IPS-NIHi11 (cell line): Measurements from ENCODE around the gene POLA1.

Experiments used
- DNase-seq: peaks from one replicate; pipeline ENCODE4 v3.0.0; 2012; ENCODE audit warnings: mixed read lengths, low spot score

Gene POLA1

DNA sequence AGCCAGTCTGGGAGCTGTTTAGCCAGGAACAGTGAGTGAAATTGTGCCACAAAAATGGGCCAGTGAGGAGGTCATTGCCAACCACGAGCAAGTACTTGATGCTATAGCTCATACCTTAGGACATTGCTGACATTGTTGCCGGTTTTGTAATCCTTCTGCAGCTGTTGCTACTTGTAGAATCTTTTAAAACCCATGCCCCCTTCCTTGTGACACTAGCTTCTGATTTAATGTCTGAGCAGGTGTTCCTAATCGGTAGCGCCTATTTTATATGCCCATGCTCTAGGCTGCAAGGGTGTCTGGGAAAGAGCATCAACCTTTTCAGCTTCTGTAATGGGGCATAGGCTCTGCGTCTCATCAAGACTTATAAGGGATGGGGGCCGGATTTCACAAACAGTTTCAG is 2.6 kb downstream of the POLA1 start:
- no peak for DNase-seq

DNA sequence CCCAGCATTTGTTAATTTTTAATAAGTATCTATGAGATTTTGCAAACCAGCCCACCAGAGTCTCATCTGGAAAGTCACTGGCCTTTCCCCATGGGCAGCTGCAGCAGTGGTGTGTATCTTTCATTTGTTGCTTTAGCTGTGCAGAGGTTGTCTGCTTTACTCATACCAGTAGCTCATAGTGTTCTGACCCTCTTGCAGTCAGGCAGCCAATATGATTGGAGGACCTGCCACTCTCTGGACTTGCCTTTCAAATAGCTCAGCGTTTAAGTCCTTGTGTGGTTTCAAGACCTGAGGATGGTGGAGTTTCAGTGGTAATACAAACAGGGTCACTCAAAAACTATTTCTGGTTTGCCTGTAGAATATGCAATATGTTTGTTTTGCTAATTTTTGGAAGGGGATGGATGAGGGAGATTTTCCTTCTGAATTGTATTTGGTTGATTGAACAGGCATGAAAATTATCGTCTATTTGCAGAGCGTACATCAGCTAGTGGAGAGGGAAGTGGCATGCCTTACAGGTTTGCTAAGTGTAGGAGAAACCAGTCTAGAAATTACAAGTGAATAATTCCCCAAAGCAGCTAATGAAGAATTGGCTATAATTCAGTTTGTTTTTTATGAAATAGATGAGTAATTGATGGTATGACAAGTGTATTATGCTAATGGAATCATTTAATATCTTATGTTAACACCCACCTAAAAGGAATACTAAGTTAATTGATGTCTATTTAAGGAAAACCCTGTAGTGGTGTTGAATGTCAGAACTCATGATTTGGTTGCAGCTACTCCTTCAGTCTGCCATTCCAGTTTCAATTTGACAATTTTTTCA is 8.9 kb downstream of the POLA1 start:
- DNase-seq, result no peak

DNA sequence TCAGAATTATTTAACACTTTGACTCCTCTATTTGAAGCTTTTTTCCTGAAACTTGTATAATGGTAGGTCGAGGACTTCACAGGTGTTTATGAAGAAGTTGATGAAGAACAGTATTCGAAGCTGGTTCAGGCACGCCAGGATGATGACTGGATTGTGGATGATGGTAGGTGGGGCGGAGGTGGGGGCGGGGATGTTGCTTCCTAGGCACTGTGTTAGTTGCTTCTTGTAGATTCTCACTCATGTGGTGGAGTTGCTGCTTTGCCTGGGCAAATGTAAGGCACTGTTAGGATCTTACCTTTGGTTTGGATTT is 9.4 kb downstream of the POLA1 start:
- no peak for DNase-seq

DNA sequence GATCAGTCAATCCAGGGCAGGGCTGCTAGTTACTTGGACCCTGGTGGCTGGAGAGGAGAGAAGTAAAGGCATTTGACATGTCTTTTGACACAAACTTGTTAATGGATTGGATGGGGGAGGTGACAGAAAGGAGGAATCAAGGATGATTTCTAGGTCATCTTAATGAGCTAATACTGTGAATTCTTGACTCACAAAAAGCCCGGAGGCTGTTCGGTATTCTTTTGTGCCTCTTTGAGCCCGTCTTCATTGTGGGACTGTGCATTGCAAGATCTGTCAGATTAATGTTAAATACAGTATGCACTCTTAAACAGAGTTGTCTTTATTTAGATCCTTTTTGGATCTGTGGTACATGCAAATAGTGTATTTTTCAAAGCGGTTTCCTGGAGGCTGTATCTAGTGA is 25.1 kb downstream of the POLA1 start:
- DNase-seq, result no peak

DNA sequence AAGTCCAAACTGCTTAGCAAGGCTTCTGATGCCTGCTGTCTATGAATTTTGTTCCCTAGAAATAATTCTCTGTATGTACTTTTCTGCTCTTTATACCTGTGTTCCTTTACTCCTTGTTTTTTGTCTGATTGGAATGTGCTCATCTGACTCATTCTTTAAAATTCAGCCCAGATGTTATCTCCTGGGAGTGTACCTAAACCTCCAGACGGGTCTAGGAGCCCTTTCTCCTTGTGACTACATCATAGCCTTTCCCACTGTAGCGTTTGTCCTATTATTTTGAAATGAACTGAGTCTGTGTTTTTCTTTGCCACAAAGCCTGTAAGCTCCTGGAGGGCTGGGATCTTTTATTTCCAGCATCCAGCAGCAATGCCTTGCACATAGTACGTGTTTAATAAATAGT is 26.3 kb downstream of the POLA1 start:
- DNase-seq, result no peak

- no peak for DNase-seq
Observed at GRCh38 chrX:24728530-24728929, 34.8 kb downstream of the POLA1 start.

DNA sequence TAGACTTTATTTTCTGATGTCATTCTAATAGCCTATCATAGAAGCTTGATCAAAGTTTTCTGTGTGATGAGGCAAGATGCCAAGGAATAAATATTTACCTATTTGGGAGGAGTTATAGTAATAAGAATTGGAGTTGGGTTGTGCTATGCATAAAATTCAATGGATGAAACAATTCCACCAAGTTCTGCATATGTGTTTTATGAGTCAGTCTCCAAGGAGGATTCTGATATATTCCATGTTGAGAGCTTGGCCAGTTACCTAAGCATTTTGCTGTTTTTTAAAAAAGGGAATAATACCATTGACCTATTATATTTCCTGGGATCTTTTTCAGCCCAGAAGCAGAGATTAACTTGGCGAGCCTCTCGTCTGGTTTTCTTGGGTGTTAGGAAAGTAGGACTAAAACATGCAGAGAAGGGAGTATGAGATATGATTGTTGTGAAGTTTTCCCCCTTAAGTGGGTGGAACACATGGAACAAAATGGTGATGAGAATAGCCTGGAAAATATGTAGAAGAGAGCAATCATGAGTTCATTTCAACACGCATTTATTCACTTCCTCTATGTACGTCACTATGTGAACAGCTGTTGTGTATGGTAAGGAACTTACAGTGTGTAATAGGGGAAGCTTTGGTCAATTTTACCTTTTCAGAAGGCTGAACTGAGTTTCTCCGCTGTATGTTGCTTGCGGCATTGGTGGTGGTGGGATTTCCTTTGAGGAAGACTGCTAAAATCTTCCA is 39.2 kb downstream of the POLA1 start:
- no peak for DNase-seq

DNA sequence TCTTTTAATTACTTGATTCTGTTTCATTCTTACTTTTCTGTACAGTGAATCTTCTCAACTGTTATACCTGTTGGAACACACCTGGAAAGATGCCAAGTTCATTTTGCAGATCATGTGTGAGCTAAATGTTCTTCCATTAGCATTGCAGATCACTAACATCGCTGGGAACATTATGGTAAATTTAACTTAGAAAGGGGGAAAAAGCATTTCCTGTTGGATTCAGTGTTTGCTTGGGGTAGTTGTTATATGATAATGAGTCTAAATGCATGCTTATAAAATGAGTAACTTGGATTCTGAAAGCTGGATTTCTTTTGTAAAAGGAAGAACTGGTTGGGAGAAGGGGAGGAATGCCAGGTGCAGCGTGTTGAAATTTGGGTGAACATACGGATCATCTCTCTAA is 47.6 kb downstream of the POLA1 start:
- DNase-seq, result no peak

GRCh38 chrX:24748196-24748595 is 54.5 kb downstream of the POLA1 start:
- no peak for DNase-seq

- no peak for DNase-seq
Observed at GRCh38 chrX:24759786-24760185, 66.1 kb downstream of the POLA1 start.

GRCh38 chrX:24760363-24761000 is 66.8 kb downstream of the POLA1 start:
- peak; percentile 1 for DNase-seq

GRCh38 chrX:24761306-24761705 is 67.6 kb downstream of the POLA1 start:
- no peak for DNase-seq

GRCh38 chrX:24763989-24764388 is 70.3 kb downstream of the POLA1 start:
- DNase-seq, result no peak

GRCh38 chrX:24767557-24767956 is 73.8 kb downstream of the POLA1 start:
- no peak for DNase-seq

- no peak for DNase-seq
Observed at GRCh38 chrX:24768556-24768955, 74.8 kb downstream of the POLA1 start.

GRCh38 chrX:24774650-24775049 is 80.9 kb downstream of the POLA1 start:
- no peak for DNase-seq

DNA sequence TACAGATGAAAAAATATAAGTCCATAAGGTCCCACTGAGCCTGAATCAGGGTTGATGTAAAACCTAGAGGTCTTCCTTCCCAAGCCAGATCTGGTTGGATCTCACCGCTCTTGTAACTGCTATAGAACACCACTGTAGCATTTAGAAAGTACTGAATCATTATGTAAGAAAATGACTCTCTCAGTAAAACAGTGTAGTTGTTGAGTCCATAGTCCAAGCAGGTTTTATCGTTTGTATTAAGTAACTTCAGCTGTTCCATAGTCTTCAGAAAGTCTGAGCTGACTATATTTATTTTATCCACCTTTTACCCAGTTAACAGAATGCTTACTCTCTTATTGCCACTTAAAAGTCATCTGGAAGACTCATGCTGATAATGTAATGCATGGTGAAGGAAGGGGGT is 82.2 kb downstream of the POLA1 start:
- DNase-seq, result no peak

DNA sequence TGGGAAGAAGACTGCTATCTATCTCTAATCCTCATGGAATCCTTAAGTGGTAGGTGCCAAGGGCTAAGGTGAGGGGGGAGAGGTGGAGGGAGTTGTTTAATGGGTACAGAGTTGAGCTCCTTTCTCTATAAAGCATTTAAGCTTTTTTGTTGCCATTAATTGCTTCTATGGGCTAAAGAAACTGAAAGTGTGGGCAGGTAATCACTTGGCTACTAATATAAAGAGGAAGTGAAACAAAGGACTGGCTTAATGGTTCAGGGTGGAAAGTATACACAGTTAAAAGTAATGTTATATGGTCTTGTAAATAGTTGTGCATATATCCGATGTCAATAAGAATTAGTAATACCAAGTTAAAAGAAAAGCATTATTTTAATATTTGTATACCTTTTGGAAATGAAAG is 83.9 kb downstream of the POLA1 start:
- no peak for DNase-seq

DNA sequence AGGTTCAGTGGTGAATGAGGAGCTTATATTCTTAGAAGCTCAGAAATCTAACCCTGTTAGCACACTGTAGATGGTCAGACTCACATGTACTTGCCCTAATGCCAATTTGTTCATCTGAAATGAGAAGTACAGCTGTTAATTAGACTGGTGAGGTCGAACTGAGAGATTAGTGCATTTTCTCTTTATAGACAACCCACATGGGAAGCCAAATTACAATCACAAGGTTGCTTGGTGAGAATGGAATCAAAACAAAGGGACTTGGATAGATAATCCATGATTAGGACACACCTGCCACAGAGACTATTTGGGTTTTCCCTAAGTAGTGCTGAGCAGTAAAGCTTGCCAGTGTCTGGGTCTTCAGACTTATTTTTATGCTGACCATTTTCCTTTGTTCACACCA is 88.3 kb downstream of the POLA1 start:
- no peak for DNase-seq

GRCh38 chrX:24789047-24789446 is 95.3 kb downstream of the POLA1 start:
- no peak for DNase-seq

DNA sequence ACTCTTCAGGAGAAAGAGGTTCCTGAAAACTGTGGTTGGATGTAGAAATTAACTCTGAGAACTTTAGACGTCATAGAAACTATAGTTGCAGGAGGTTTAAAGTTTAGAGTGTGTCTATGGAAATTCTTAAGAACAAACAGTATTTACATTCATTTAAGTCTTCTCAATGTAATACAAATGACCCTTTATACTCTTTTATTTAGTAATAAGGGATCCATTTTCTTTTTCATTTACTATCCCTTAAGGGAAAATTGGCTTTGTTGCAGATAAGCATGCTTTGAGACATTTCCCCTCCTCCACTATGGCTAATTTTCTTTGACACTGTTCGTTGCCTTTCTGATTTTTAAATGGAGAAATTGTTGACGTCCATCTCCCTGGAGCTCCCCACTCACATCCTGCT is 96.4 kb downstream of the POLA1 start:
- DNase-seq, result no peak

GRCh38 chrX:24796204-24796603 is 102.5 kb downstream of the POLA1 start:
- no peak for DNase-seq

DNA sequence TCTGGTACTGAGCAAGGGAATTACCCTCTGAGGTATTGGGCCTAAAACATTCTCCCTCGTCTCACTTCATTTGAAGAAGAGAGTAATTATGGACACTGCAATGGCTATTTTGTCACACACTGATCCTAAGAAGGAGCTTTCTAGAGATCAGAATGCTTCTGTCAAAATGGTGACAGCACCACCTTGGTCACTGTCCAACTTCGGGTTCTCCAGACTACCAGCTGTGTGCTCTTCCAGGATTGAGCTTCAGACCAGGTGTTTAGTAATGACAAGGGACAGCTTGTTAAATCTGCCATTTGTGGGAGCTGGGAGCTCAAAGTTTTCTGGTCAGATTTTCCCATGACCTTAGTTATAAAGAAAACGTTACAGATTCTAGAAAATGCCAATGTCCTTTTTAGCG is 105.4 kb downstream of the POLA1 start:
- DNase-seq, result no peak
